ENCODE data around the gene INPP5K. TPM values are rescaled to one million over a fixed set of nuclear protein-coding genes. Genes with fewer than 3 reads are reported as not detected.
"Not testable (repeated sequence)": the region's sequence is repeated elsewhere in the genome, so short reads cannot be mapped to it uniquely, and the experiment has no call there.

INPP5K gene
- 19.4 and 20.0 TPM in 2 replicates for total RNA-seq
- long read RNA-seq, transcript INPP5K-204 (12 exons, 2,988 nt): major isoform, 10 of 25 reads
- long read RNA-seq, partial matches to known transcripts: 3 of 25 reads
- long read RNA-seq, other reads (novel, unspliced or antisense): 10 of 25 reads

DNA sequence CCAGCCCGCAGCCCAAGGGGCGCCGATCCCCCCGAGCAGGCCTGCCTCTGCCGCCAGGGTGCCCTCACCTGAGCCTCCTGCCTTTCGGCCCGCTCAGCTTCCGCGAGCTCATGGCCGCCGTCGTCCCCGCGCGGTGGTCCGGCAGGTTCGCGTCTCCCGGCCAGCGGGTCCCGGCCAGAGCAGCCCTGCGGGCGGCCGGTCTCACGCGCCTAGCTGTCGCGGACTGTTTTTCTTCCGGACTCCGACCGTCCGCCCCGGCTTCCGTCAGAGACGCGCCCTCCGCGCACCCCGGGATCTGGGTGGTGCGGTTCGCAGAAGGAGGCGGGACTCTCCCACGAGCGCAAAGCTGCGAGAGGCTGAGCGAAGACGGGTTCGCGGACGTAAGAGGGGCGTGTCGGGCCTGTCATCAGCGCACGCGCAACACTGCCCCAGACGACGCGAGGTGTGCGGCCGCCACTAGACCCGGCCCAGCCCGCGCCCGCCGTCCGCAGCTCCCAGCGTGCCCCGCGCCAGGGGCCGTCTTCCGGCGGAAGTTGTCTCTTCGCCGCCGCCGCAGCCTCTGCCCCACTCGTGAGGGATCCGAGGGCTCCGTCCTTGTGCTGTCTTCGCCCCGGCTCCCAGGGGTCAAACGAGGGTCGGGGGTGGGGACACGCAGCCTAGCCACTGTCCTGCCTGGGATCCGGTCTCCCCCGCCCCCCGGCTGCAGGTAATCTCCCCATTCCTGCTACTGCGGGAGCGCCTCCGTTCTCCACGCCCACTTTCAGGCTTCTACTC is at the start of gene INPP5K:
Gene INPP5K, minus strand, starts transcription at position 225 of the 774 bp plus-strand sequence. Its CDS starts 113 bp downstream, at position 112.
- DNase-seq (ENCODE audit: low read depth, low spot score): peak; percentile 93

DNA sequence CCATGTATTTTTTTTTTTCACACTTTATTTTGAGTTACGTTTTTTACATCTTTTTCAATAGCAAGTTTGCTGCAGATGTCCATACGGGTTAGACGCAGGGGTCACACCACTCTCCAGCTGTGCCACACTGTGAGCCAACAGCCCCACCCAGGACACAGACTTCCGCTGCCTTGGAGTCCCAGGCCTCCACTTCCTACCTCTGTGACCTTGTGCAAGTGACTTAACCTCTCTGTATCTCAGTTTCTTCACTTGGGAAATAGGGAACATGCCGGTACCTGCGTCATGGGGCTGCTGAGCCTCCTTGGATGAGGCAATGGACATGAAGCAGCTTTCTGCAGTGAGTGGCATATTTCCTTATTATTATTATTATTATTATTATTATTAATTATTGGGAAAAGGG is 49.5 kb upstream of the INPP5K start:
- Mint-ChIP-seq H3K4me1 (peaks cover 20% of the 10 kb centered on the region), H3K4me3 (peak overlapping the region; percentile 31), H3K9me3 (no peaks in the 10 kb centered on the region), H3K36me3 (ENCODE audit: low read depth) (no peaks in the 10 kb centered on the region), H3K27me3 (ENCODE audit: low read depth) (peaks cover 6% of the 10 kb centered on the region), H3K27ac (ENCODE audit: unreplicated experiment) (no peak overlapping the region)
- TF ChIP-seq, protein P1, sequence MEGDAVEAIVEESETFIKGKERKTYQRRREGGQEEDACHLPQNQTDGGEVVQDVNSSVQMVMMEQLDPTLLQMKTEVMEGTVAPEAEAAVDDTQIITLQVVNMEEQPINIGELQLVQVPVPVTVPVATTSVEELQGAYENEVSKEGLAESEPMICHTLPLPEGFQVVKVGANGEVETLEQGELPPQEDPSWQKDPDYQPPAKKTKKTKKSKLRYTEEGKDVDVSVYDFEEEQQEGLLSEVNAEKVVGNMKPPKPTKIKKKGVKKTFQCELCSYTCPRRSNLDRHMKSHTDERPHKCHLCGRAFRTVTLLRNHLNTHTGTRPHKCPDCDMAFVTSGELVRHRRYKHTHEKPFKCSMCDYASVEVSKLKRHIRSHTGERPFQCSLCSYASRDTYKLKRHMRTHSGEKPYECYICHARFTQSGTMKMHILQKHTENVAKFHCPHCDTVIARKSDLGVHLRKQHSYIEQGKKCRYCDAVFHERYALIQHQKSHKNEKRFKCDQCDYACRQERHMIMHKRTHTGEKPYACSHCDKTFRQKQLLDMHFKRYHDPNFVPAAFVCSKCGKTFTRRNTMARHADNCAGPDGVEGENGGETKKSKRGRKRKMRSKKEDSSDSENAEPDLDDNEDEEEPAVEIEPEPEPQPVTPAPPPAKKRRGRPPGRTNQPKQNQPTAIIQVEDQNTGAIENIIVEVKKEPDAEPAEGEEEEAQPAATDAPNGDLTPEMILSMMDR (conservative IDR thresholded peaks at IDR 0.05): no peak
- DNase-seq (ENCODE audit: low read depth, low spot score): no peak

More for the DNA sequence above, at the start of gene INPP5K:
- Mint-ChIP-seq H3K27ac (ENCODE audit: unreplicated experiment) (peak within 1 kb of the TSS; percentile 88), H3K4me3 (peak within 1 kb of the TSS; percentile 84), H3K9me3 (no peaks in the 10 kb centered on the region), H3K27me3 (ENCODE audit: low read depth) (no peaks in the 10 kb centered on the region), H3K36me3 (ENCODE audit: low read depth) (no peaks in the 10 kb centered on the region), H3K4me1 (peaks cover 14% of the 10 kb centered on the region)
- TF ChIP-seq, protein P1 (conservative IDR thresholded peaks at IDR 0.05): no peak

DNA sequence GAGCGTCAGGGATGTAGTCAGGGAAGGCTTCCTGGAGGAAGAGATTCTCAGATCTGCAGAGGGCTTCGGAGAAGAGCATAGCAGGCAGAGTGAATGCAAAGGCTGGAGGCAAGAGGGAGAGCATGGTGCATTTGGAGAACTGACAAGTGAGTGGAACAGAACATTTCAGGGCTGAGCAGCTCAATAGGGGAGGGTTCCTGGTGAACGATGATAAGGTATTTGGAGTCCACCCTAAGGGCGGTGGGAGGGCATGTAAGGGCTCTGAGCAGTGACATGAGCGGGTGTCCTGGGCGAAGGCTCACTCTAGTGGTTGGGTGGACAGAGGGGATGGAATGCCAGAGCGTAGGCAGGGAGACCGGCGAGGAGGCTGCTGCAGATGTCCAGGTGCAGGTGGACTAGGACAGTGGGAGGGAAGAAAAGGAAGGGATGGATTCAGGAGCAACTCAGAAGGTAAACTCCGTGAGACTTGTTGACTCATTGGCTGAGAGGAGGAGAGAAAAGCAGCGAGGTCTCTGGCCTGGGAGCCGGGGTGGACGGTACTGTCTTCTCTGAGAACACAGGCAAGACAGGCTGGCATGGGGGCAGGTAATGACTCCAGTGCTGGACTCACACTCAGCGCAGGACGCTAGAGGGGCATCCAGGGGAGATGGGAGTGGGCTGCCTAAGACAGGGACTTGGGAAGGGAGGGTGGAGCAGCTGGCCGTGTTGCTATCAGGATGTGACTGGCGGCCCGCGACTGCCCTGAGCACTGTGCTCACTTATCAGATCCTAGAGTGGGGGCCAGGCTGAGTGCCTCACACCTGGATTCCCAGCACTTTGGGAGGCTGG is 47.6 kb upstream of the INPP5K start:
- Mint-ChIP-seq H3K27ac (ENCODE audit: unreplicated experiment) (peak overlapping the region; percentile 52), H3K4me1 (peaks cover 39% of the 10 kb centered on the region), H3K27me3 (ENCODE audit: low read depth) (peaks cover 6% of the 10 kb centered on the region), H3K36me3 (ENCODE audit: low read depth) (no peaks in the 10 kb centered on the region), H3K9me3 (no peaks in the 10 kb centered on the region), H3K4me3 (peak overlapping the region; percentile 88)
- DNase-seq (ENCODE audit: low read depth, low spot score): no peak
- TF ChIP-seq, protein P1 (conservative IDR thresholded peaks at IDR 0.05): no peak

DNA sequence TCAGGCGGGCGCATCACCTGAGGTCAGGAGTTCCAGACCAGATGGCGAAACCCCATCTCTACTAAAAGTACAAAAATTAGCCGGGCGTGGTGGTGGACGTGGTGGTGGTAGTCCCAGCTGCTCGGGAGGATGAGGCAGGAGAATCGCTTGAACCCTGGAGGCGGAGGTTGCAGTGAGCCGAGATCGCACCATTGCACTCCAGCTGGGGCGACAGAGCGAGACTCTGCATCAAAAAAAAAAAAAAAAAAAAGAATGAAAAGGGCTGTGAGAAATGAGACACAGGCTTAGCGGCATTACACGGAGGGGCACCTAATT is 47.0 kb upstream of the INPP5K start:
- not testable (repeated sequence) for H3K27ac Mint-ChIP-seq (ENCODE audit: unreplicated experiment); DNase-seq (ENCODE audit: low read depth, low spot score); H3K9me3 Mint-ChIP-seq; H3K27me3 Mint-ChIP-seq (ENCODE audit: low read depth); H3K36me3 Mint-ChIP-seq (ENCODE audit: low read depth)
- Mint-ChIP-seq H3K4me3 (peak overlapping the region; percentile 88), H3K4me1 (peaks cover 42% of the 10 kb centered on the region)

DNA sequence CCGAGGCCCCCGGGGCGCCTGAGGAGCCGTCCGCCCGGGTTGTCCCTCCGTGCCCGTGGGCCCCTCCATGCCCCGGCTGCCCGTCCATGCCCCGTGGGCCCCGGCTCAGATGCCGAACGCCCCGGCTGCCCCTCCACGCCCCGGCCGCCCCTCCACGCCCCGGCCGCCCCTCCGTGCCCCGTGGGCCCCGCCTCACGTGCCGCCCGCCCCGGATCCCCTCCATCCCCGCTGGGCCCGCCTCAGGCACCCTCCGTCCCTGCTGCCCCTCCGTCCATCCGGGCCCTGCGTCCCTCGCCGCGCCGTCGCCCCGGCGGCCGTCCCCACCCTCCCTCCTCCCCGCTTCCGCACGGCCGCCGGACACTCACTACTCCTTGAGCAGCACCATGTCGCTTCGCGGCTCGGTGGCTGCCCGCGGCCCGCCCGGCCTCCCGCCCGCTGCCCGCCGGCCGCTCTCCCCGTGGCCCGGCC is 45.8 kb upstream of the INPP5K start:
- H3K4me1 Mint-ChIP-seq: peaks cover 46% of the 10 kb centered on the region
- H3K27me3 Mint-ChIP-seq (ENCODE audit: low read depth): peaks cover 6% of the 10 kb centered on the region
- H3K4me3 Mint-ChIP-seq: no peak overlapping the region
- peak; percentile 33 for DNase-seq (ENCODE audit: low read depth, low spot score)
- TF ChIP-seq, protein P1 (conservative IDR thresholded peaks at IDR 0.05): no peak
- no peaks in the 10 kb centered on the region for H3K9me3 Mint-ChIP-seq
- H3K36me3 Mint-ChIP-seq (ENCODE audit: low read depth): no peaks in the 10 kb centered on the region
- no peak overlapping the region for H3K27ac Mint-ChIP-seq (ENCODE audit: unreplicated experiment)

Measured in neural crest cell (in vitro differentiated cells).